GM12891 (cell line): ENCODE results near the gene PITPNC1.

Experiments
- POLR2A ChIP-seq: IDR thresholded peaks from 2 replicates; pipeline ENCODE4 v1.6.1; 2011; ENCODE audit warnings: low read depth, low read length, control low read depth
- POLR2AphosphoS5 ChIP-seq: IDR thresholded peaks from 2 replicates; pipeline ENCODE4 v1.6.1; 2011; ENCODE audit warnings: low read depth, low read length, control low read depth
- POU2F2 ChIP-seq: IDR thresholded peaks from 2 replicates; pipeline ENCODE4 v1.6.1; 2011; ENCODE audit warnings: low read depth, mild to moderate bottlenecking, control low read depth, low read length, moderate library complexity
- SPI1 ChIP-seq: IDR thresholded peaks from 2 replicates; pipeline ENCODE4 v1.6.1; 2011; ENCODE audit warnings: low read depth, low read length, control low read depth
- TAF1 ChIP-seq: IDR thresholded peaks from 2 replicates; pipeline ENCODE4 v1.6.1; 2011; ENCODE audit warnings: low read depth, low read length, control low read depth

DNA sequence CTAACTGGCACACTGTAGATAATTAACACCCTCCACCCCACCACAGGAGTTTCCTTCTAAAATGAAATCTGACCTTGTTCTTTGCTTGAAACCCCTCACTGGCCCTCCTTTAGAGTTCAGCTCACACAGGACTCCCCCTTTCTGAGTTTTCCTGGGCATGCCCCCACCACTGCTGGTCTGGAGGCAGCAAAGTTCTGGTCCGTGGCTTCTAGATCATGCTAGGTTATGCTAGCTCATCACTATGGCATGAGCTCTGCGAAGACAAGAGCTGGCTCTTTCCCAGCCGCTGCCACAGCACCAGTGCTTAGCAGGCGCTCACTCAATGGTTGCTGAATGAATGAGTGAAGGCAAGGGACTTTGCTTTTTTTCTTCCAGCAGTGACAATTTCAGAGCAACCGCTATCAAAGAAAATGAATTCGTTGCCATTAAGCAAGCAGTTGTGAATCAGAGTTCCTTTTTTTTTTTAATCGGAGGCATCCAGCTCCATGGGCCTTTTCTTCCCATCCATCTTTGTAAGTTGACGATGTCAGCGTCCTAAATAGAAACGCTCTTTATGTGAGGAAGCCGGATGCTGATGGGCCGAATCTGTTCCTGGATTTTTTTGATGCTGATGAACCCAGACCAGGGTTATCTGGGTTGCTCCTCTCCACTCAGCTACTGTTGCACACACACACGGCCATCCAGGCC lies 259.9 kb downstream of the PITPNC1 start:
- TF ChIP-seq POLR2AphosphoS5 (no peak), POLR2A (no peak), TAF1 (no peak), SPI1 (no peak), POU2F2 (no peak)
